Duodenal mucosa (tissue), 2 donors: Measurements from ENCODE around the gene EPHA6.

Experiments used
- H3K27ac ChIP-seq: one replicate; pipeline ENCODE4 v1.7.0; 2013; ENCODE audit warnings: low read depth, low read length
- H3K27me3 ChIP-seq, 2 donors: one replicate each; pipeline ENCODE4 v1.7.0; 2013; ENCODE audit warnings: low read length in 2 of 2, control low read depth in 1 of 2; ENCODE audit not compliant: insufficient read depth in 2 of 2, control insufficient read depth in 1 of 2
- H3K36me3 ChIP-seq, 2 donors: one replicate each; pipeline ENCODE4 v1.7.0; 2013; ENCODE audit warnings: low read length in 2 of 2, control low read depth in 1 of 2; ENCODE audit not compliant: insufficient read depth in 2 of 2, control insufficient read depth in 1 of 2
- H3K4me1 ChIP-seq, 2 donors: one replicate each; pipeline ENCODE4 v1.7.0; 2013; ENCODE audit warnings: low read length in 2 of 2, control low read depth in 1 of 2; ENCODE audit not compliant: insufficient read depth in 2 of 2, control insufficient read depth in 1 of 2
- H3K4me3 ChIP-seq, 2 donors: one replicate each; pipeline ENCODE4 v1.7.0; 2013; ENCODE audit warnings: low read length in 2 of 2, low read depth in 1 of 2
- H3K9ac ChIP-seq, 2 donors: one replicate each; pipeline ENCODE4 v1.7.0; 2013; ENCODE audit warnings: low read length in 2 of 2, low read depth in 1 of 2
- H3K9me3 ChIP-seq, 2 donors: one replicate each; pipeline ENCODE4 v1.7.0; 2013; ENCODE audit warnings: low read length in 2 of 2, control low read depth in 1 of 2; ENCODE audit not compliant: control insufficient read depth in 1 of 2

The EPHA6 gene

GRCh38 chr3:97719156-97719821, 904.9 kb downstream of the EPHA6 start:
- Histone ChIP-seq H3K27me3 (no peaks in the 10 kb centered on the region), H3K27ac (no peak overlapping the region), H3K9me3 (no peaks in the 10 kb centered on the region), H3K4me1 (no peaks in the 10 kb centered on the region), H3K4me3 (no peak overlapping the region), H3K9ac (no peak overlapping the region), H3K36me3 (no peaks in the 10 kb centered on the region)

GRCh38 chr3:97720417-97720816, 906.0 kb downstream of the EPHA6 start:
- no peaks in the 10 kb centered on the region for H3K36me3 ChIP-seq
- H3K4me3 ChIP-seq = no peak overlapping the region
- no peaks in the 10 kb centered on the region for H3K27me3 ChIP-seq
- no peaks in the 10 kb centered on the region for H3K4me1 ChIP-seq
- H3K9ac ChIP-seq = no peak overlapping the region
- no peaks in the 10 kb centered on the region for H3K9me3 ChIP-seq
- H3K27ac ChIP-seq = no peak overlapping the region

DNA sequence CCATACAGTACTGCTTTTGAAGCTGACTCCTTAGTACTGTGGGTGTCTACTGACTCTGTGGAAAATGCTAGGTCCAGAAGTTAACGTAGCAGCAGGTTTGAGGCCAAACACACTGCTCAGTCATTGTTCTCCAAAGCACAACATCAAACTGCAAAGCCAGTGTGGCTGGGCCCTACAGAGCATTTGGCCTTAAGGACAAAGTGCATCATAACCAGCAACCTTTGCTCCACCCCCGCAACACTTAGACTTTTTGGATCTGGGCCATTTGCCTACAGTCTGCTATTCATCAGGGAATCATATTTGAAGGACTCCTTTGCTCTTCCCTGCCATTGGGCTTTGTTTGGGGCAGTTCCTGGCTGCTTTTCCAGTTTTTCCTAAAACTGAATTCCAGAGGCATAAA, 907.1 kb downstream of the EPHA6 start:
- Histone ChIP-seq H3K27ac (no peak overlapping the region), H3K36me3 (no peaks in the 10 kb centered on the region), H3K4me3 (no peak overlapping the region), H3K9me3 (no peaks in the 10 kb centered on the region), H3K27me3 (no peaks in the 10 kb centered on the region), H3K4me1 (no peaks in the 10 kb centered on the region), H3K9ac (no peak overlapping the region)

GRCh38 chr3:97736928-97737327, 922.5 kb downstream of the EPHA6 start:
- no peaks in the 10 kb centered on the region for H3K27me3 ChIP-seq
- no peak overlapping the region for H3K27ac ChIP-seq
- no peak overlapping the region for H3K4me3 ChIP-seq
- H3K9ac ChIP-seq = no peak overlapping the region
- no peaks in the 10 kb centered on the region for H3K36me3 ChIP-seq
- H3K4me1 ChIP-seq = no peaks in the 10 kb centered on the region
- no peaks in the 10 kb centered on the region for H3K9me3 ChIP-seq

DNA sequence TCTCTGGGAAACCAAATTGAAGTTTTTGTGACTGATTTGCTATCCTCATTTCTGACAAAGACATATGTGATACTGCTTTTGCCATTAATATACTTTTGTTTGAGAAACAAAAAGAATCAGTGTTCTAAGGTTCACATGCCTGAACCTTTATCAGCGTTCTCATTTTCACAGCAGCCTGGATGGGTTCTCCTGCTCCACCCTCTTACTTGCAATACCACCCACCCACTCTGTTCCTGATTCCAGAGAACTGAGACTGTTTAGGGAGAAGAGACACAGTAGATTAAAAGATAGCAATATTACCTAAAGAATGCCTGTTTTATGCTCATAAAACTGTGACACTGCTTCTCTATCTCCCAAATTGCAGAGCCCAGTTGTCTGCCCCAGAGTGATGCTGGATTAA, 924.4 kb downstream of the EPHA6 start:
- H3K36me3 ChIP-seq = no peaks in the 10 kb centered on the region
- no peak overlapping the region for H3K9ac ChIP-seq
- H3K4me3 ChIP-seq = no peak overlapping the region
- H3K9me3 ChIP-seq = no peaks in the 10 kb centered on the region
- no peaks in the 10 kb centered on the region for H3K4me1 ChIP-seq
- H3K27ac ChIP-seq = no peak overlapping the region
- H3K27me3 ChIP-seq = no peaks in the 10 kb centered on the region

- Histone ChIP-seq H3K4me3 (no peak overlapping the region), H3K27ac (no peak overlapping the region), H3K36me3 (no peaks in the 10 kb centered on the region), H3K9me3 (no peaks in the 10 kb centered on the region), H3K4me1 (no peaks in the 10 kb centered on the region), H3K27me3 (no peaks in the 10 kb centered on the region), H3K9ac (no peak overlapping the region)
These were observed 927.6 kb downstream of the EPHA6 start for GRCh38 chr3:97742036-97742435.

DNA sequence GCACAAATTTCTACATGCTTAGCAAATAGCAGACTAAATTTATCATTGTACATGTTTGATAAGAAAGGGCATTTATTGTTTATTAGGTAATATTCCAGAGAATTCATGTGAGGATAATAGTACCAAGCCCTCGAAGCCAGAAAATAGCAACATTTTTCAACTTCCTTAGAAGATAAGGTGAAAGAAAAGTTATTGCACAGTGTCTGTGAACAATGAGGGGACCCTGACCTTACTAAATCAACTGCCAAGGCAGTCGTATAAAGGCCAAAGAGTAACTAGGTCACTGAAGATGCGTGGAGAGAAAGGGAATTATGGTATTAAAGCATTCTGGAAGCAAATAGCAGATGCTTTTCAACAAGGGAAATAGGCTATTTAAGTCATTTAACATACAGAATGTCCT, 929.9 kb downstream of the EPHA6 start:
- H3K9ac ChIP-seq = no peak overlapping the region
- H3K4me3 ChIP-seq = no peak overlapping the region
- H3K9me3 ChIP-seq = no peaks in the 10 kb centered on the region
- no peak overlapping the region for H3K27ac ChIP-seq
- no peaks in the 10 kb centered on the region for H3K36me3 ChIP-seq
- no peaks in the 10 kb centered on the region for H3K4me1 ChIP-seq
- no peaks in the 10 kb centered on the region for H3K27me3 ChIP-seq

DNA sequence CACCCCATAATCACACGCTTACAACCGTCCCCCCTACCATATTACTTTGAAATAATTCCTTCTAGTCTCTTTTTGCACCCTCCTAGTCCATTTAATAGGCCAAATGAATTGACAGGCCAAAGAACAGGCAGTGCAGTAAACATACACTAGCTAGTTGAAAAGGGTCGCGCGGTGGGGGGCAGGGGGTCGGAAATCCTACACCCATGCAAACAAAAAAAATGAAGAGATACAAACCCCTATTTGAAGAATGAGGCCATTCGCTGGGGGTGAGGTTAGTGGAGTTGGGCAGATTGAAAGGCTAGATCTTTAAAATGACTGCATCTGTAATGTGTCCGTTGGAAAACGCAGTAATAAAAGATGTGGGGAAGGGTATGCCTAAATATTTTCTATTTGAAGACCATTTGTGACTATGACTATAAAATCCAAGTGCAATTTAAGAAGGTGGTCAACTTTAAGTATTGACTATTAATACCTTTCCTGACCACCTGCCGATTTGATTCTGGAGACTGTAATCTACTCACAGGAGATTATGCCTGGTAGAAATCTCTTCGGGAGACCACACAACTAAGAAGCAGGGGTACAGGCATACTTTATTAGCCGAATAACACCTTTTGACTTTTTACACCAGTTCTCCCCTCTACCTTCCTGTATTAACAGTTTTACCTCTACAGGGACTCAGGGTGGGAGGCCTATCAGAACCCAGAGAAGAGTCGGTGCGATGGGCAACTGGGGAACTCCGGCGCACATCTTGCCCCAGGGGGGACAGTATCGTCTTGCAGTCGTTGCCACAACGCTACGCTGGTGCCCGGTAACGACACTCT, 949.4 kb downstream of the EPHA6 start:
- Histone ChIP-seq H3K9me3 (no peaks in the 10 kb centered on the region), H3K36me3 (no peaks in the 10 kb centered on the region), H3K4me3 (peak overlapping the region; percentile 95 to 99), H3K27me3 (no peaks in the 10 kb centered on the region), H3K9ac (peak overlapping the region; percentile 70 to 73), H3K27ac (peak overlapping the region; percentile 13), H3K4me1 (peaks cover 13 to 15% of the 10 kb centered on the region in 2 donors)

- peak within 1 kb of the TSS; percentile 48 for H3K27ac ChIP-seq
- H3K9me3 ChIP-seq = no peaks in the 10 kb centered on the region
- peak within 1 kb of the TSS; percentile 70 to 73 for H3K9ac ChIP-seq
- H3K36me3 ChIP-seq = no peaks in the 10 kb centered on the region
- peak within 1 kb of the TSS; percentile 95 to 99 for H3K4me3 ChIP-seq
- peaks cover 13 to 15% of the 10 kb centered on the region in 2 donors for H3K4me1 ChIP-seq
- H3K27me3 ChIP-seq = no peaks in the 10 kb centered on the region
These were observed 950.2 kb downstream of the EPHA6 start, which contains the start of gene ARL6 for GRCh38 chr3:97764407-97765238. Gene ARL6, plus strand, starts transcription at chr3:97764758. Its CDS starts 3,350 bp downstream, at chr3:97768108.

DNA sequence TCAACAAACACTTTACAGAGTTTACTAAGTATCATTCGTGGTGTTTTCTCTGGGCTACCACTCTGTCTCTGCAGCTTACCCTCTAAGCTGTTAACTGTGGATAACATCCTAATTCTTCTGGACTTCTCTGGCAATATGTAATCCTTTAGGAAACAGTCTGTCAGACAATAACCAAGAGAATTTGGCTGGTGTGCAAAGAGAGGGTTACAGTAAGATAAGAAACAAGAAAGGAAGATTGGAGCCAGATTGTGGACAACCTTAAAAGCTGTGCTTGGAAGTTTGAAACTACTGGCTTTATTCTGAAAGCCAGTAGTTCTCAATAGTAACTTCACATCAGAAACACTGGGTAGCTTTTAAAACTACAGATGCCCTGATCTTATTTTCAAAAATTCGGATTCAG, 950.9 kb downstream of the EPHA6 start:
- Histone ChIP-seq H3K9me3 (no peaks in the 10 kb centered on the region), H3K36me3 (no peaks in the 10 kb centered on the region), H3K4me1 (peaks cover 13 to 15% of the 10 kb centered on the region in 2 donors), H3K9ac (no peak overlapping the region), H3K27ac (no peak overlapping the region), H3K4me3 (peak overlapping the region; percentile 95 to 99), H3K27me3 (no peaks in the 10 kb centered on the region)
